Nephron progenitor cell (in vitro differentiated cells): ENCODE results near the gene GDI2.
"Not testable (repeated sequence)": the region's sequence is repeated elsewhere in the genome, so short reads cannot be mapped to it uniquely, and the experiment has no call there.

Experiments used
- DNase-seq: peaks from one replicate; pipeline ENCODE4 v3.0.0; 2021
- H3K27ac Mint-ChIP-seq: 2 replicates; pipeline ENCODE4 v1.8.0; 2021; ENCODE audit warnings: mild to moderate bottlenecking, moderate library complexity, mixed read lengths
- H3K27me3 Mint-ChIP-seq: 2 replicates; pipeline ENCODE4 v1.8.0; 2021; ENCODE audit warnings: mild to moderate bottlenecking, low read depth, mixed read lengths; ENCODE audit not compliant: poor library complexity
- H3K36me3 Mint-ChIP-seq: 2 replicates; pipeline ENCODE4 v1.8.0; 2021; ENCODE audit warnings: low read depth, mixed read lengths
- H3K4me1 Mint-ChIP-seq: 2 replicates; pipeline ENCODE4 v1.8.0; 2021; ENCODE audit warnings: mixed read lengths
- H3K4me3 Mint-ChIP-seq: 2 replicates; pipeline ENCODE4 v1.8.0; 2021; ENCODE audit warnings: mild to moderate bottlenecking, moderate library complexity, mixed read lengths
- H3K9me3 Mint-ChIP-seq: 2 replicates; pipeline ENCODE4 v1.8.0; 2021; ENCODE audit warnings: mild to moderate bottlenecking, moderate library complexity, mixed read lengths
- TF ChIP-seq, protein P1 (sequence below): fragments of 200-600 bp; sonication (generic); IDR thresholded peaks from 2 replicates; pipeline ENCODE4 v1.5.0; 2021; ENCODE audit warnings: antibody characterized with exemption

Gene GDI2

GRCh38 chr10:5840314-5841307 lies 27.4 kb upstream of the GDI2 start:
- Mint-ChIP-seq H3K27ac (peak overlapping the region; percentile 98), H3K36me3 (no peaks in the 10 kb centered on the region), H3K27me3 (peaks cover 8% of the 10 kb centered on the region), H3K9me3 (no peaks in the 10 kb centered on the region), H3K4me3 (peak overlapping the region; percentile 53), H3K4me1 (peaks cover 57% of the 10 kb centered on the region)
- peak; percentile 63 for DNase-seq
- TF ChIP-seq, protein P1, sequence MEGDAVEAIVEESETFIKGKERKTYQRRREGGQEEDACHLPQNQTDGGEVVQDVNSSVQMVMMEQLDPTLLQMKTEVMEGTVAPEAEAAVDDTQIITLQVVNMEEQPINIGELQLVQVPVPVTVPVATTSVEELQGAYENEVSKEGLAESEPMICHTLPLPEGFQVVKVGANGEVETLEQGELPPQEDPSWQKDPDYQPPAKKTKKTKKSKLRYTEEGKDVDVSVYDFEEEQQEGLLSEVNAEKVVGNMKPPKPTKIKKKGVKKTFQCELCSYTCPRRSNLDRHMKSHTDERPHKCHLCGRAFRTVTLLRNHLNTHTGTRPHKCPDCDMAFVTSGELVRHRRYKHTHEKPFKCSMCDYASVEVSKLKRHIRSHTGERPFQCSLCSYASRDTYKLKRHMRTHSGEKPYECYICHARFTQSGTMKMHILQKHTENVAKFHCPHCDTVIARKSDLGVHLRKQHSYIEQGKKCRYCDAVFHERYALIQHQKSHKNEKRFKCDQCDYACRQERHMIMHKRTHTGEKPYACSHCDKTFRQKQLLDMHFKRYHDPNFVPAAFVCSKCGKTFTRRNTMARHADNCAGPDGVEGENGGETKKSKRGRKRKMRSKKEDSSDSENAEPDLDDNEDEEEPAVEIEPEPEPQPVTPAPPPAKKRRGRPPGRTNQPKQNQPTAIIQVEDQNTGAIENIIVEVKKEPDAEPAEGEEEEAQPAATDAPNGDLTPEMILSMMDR = no peak

GRCh38 chr10:5836181-5836580 lies 22.9 kb upstream of the GDI2 start:
- peaks cover 43% of the 10 kb centered on the region for H3K4me1 Mint-ChIP-seq
- not testable (repeated sequence) for H3K36me3 Mint-ChIP-seq, H3K27ac Mint-ChIP-seq, H3K4me3 Mint-ChIP-seq, DNase-seq, H3K27me3 Mint-ChIP-seq, H3K9me3 Mint-ChIP-seq

- Mint-ChIP-seq H3K4me3 (no peak overlapping the region), H3K27ac (no peak overlapping the region), H3K9me3 (no peaks in the 10 kb centered on the region), H3K27me3 (peaks cover 7% of the 10 kb centered on the region), H3K36me3 (no peaks in the 10 kb centered on the region), H3K4me1 (peaks cover 42% of the 10 kb centered on the region)
- TF ChIP-seq, protein P1 = no peak
- DNase-seq = no peak
Observed at GRCh38 chr10:5835446-5836095, 22.3 kb upstream of the GDI2 start.

GRCh38 chr10:5833814-5834213 lies 20.6 kb upstream of the GDI2 start:
- no peaks in the 10 kb centered on the region for H3K36me3 Mint-ChIP-seq
- no peak overlapping the region for H3K27ac Mint-ChIP-seq
- TF ChIP-seq, protein P1 = no peak
- peak; percentile 12 for DNase-seq
- no peak overlapping the region for H3K4me3 Mint-ChIP-seq
- peaks cover 3% of the 10 kb centered on the region for H3K27me3 Mint-ChIP-seq
- H3K9me3 Mint-ChIP-seq = no peaks in the 10 kb centered on the region
- H3K4me1 Mint-ChIP-seq = peaks cover 30% of the 10 kb centered on the region

- TF ChIP-seq, protein P1 = no peak
- no peak overlapping the region for H3K27ac Mint-ChIP-seq
- DNase-seq = no peak
- H3K27me3 Mint-ChIP-seq = peaks cover 3% of the 10 kb centered on the region
- H3K36me3 Mint-ChIP-seq = no peaks in the 10 kb centered on the region
- peaks cover 23% of the 10 kb centered on the region for H3K4me1 Mint-ChIP-seq
- H3K9me3 Mint-ChIP-seq = no peaks in the 10 kb centered on the region
- H3K4me3 Mint-ChIP-seq = no peak overlapping the region
Observed at GRCh38 chr10:5832946-5833345, 19.7 kb upstream of the GDI2 start.

DNA sequence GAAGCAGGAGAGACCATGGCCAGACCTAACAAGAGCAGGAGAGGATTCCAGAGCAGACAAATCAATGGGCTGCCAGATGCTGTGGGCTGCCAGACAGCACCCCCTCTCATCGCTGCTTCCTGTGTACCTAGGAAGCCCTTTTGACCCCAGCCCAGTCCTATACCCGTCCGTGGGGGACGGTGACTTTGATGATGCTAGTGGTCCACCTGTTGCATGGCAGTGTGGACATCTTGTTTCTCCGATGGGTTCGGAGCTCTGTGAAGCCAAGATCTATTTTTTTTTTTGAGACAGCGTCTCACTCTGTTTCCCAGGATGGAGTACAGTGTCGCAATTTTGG lies 18.2 kb upstream of the GDI2 start:
- Mint-ChIP-seq H3K27me3 (peaks cover 3% of the 10 kb centered on the region), H3K4me3 (no peak overlapping the region), H3K9me3 (no peaks in the 10 kb centered on the region), H3K36me3 (no peaks in the 10 kb centered on the region), H3K4me1 (peaks cover 22% of the 10 kb centered on the region), H3K27ac (peak overlapping the region; percentile 80)
- DNase-seq = no peak
- TF ChIP-seq, protein P1 = no peak
